SK-N-MC (cell line): ENCODE measurements around the gene COPS2.

Experiments used
- EZH2 ChIP-seq: fragments of 200-600 bp; sonication (generic); IDR thresholded peaks from one replicate; pipeline ENCODE4 v1.6.1; 2017; ENCODE audit warnings: antibody characterized with exemption
- FOXP2 ChIP-seq: optimal IDR thresholded peaks from 2 replicates; pipeline ENCODE3; 2011; ENCODE audit warnings: mild to moderate bottlenecking, moderate library complexity; ENCODE audit not compliant: insufficient read depth; ENCODE audit errors: extremely low read length, control extremely low read depth

GRCh38 chr15:49155110-49155833 lies at the start of gene COPS2:
- TF ChIP-seq EZH2 (no peak), FOXP2 (no peak)
